PC-3 (cell line): ENCODE results near the gene AIFM2. TPM values are rescaled to one million over a fixed set of nuclear protein-coding genes. Genes with fewer than 3 reads are reported as not detected.

Experiments
- ATAC-seq: fragments of 200-7000 bp; cut with Tn5 transposase; 2 replicates; pipeline ENCODE4 v1.9.1; 2020; ENCODE audit warnings: mild to moderate bottlenecking, moderate library complexity
- BruUV-seq: library from RNA; stranded (reverse); fragments of 400-500 nt; replicated peaks from 2 replicates; lab custom pipeline; 2021; lab: Mats Ljungman, UMichigan
- CTCF ChIA-PET: fragments of 300-600 bp; sonication (Branson Sonifier 250); formaldehyde crosslinking; loops from one replicate; lab custom pipeline; 2022; ENCODE audit warnings: antibody characterized with exemption; lab: Charles Lee
- POLR2A ChIA-PET: fragments of 300-600 bp; sonication (Branson Sonifier 250); formaldehyde crosslinking; loops from one replicate; lab custom pipeline; 2022; ENCODE audit warnings: antibody characterized with exemption; ENCODE audit not compliant: unreplicated experiment; lab: Charles Lee
- DNase-seq: peaks from one replicate; pipeline ENCODE4 v3.0.0-alpha.2; 2015
- H2AFZ ChIP-seq: fragments of 300-600 bp; sonication (generic); 2 replicates; pipeline ENCODE4 v1.6.0; 2016; ENCODE audit warnings: antibody characterized with exemption, low read length
- H3F3A ChIP-seq: fragments of 300-600 bp; sonication (generic); one replicate; pipeline ENCODE4 v1.6.0; 2017; ENCODE audit warnings: antibody characterized with exemption, low read length, control low read depth, mild to moderate bottlenecking; ENCODE audit not compliant: unreplicated experiment
- H3K27ac ChIP-seq: fragments of 300-600 bp; sonication (generic); 2 replicates; pipeline ENCODE4 v1.5.1; 2016; ENCODE audit warnings: mild to moderate bottlenecking, low read length
- H3K27me3 ChIP-seq: fragments of 300-600 bp; sonication (generic); 2 replicates; pipeline ENCODE4 v1.6.1; 2016; ENCODE audit warnings: low read length, mixed read lengths
- H3K36me3 ChIP-seq: fragments of 300-600 bp; sonication (generic); 2 replicates; pipeline ENCODE4 v1.6.1; 2016; ENCODE audit warnings: low read depth, mixed run types, low read length, mixed read lengths
- H3K4me1 ChIP-seq: fragments of 300-600 bp; sonication (generic); 2 replicates; pipeline ENCODE4 v1.5.1; 2016; ENCODE audit warnings: low read length; ENCODE audit not compliant: insufficient read depth
- H3K4me2 ChIP-seq: fragments of 300-600 bp; sonication (generic); 2 replicates; pipeline ENCODE4 v1.6.0; 2016; ENCODE audit warnings: low read length
- H3K4me3 ChIP-seq: fragments of 300-600 bp; sonication (generic); 2 replicates; pipeline ENCODE4 v1.5.1; 2016; ENCODE audit warnings: mild to moderate bottlenecking, low read length, mixed read lengths
- H3K79me2 ChIP-seq: fragments of 300-600 bp; sonication (generic); 2 replicates; pipeline ENCODE4 v1.6.1; 2017; ENCODE audit warnings: low read length, mixed read lengths
- H3K9ac ChIP-seq: fragments of 300-600 bp; sonication (generic); 2 replicates; pipeline ENCODE4 v1.6.0; 2016; ENCODE audit warnings: mild to moderate bottlenecking, low read length
- H3K9me2 ChIP-seq: fragments of 300-600 bp; sonication (generic); replicated peaks from 2 replicates; pipeline ENCODE4 v1.6.1; 2016; ENCODE audit warnings: mixed run types, low read length, mixed read lengths
- H3K9me3 ChIP-seq: fragments of 300-600 bp; sonication (generic); 2 replicates; pipeline ENCODE4 v1.6.1; 2016; ENCODE audit warnings: low read length, mixed read lengths
- H4K20me1 ChIP-seq: fragments of 300-600 bp; sonication (generic); 2 replicates; pipeline ENCODE4 v1.6.1; 2016; ENCODE audit warnings: low read length, mixed read lengths
- CTCF ChIP-seq: fragments of 300-600 bp; sonication (generic); conservative IDR thresholded peaks from 2 replicates; pipeline ENCODE4 v1.5.1; 2017; ENCODE audit warnings: antibody characterized with exemption, low read depth, mild to moderate bottlenecking, low read length
- EZH2 ChIP-seq: fragments of 300-600 bp; sonication (generic); IDR thresholded peaks from one replicate; pipeline ENCODE4 v1.6.1; 2017; ENCODE audit warnings: antibody characterized with exemption, mild to moderate bottlenecking, low read length; ENCODE audit not compliant: unreplicated experiment
- EZH2phosphoT487 ChIP-seq: fragments of 300-600 bp; sonication (generic); IDR thresholded peaks from 2 replicates; pipeline ENCODE4 v1.6.1; 2018; ENCODE audit warnings: mild to moderate bottlenecking, antibody characterized with exemption, low read length, borderline replicate concordance
- intact Hi-C: fragments of 100-400 bp; cut with micrococcal nuclease; formaldehyde crosslinking; loops from 2 replicates; pipeline ENCODE4 v1.9.0; 2023
- total RNA-seq: library from RNA; depleted of rRNA; stranded (reverse); fragments of >200 nt; gene quantifications from 2 replicates; pipeline ENCODE4 v1.2.3, GENCODE V29; 2014

AIFM2 gene
- total RNA-seq, 1 experiment from 2014 or later: 29.2 TPM

GRCh38 chr10:70158113-70158512, 25.5 kb upstream of the AIFM2 start:
- Histone ChIP-seq H3K27ac (no peak overlapping the region), H2AFZ (no peak overlapping the region), H4K20me1 (peaks cover 27% of the 10 kb centered on the region), H3K27me3 (no peaks in the 10 kb centered on the region), H3K9me3 (no peaks in the 10 kb centered on the region), H3K4me1 (peaks cover 10% of the 10 kb centered on the region; the same call in 1 of the 2 replicates), H3F3A (no peaks in the 10 kb centered on the region), H3K4me3 (no peak overlapping the region), H3K9ac (no peak overlapping the region), H3K36me3 (peaks cover 87% of the 10 kb centered on the region), H3K4me2 (no peak overlapping the region), H3K79me2 (peaks cover 46% of the 10 kb centered on the region), H3K9me2 (no peaks in the 10 kb centered on the region)
- ATAC-seq (no peak), DNase-seq (no peak)
- ChIA-PET POLR2A (interaction anchor here (0.6 kb wide), 1 partner anchor 11 kb away, joined by 6 read pairs; the partner anchor contains the start of gene TYSND1), CTCF (no interaction called here)
- intact Hi-C loops: no loop called here
- TF ChIP-seq EZH2phosphoT487: no peak
- TF ChIP-seq EZH2: no peak
- no peak for TF ChIP-seq CTCF
- BruUV-seq: no TSS peak

GRCh38 chr10:70155255-70155838, 22.7 kb upstream of the AIFM2 start:
- Histone ChIP-seq H3K4me1 (no peaks in the 10 kb centered on the region), H4K20me1 (peaks cover 5% of the 10 kb centered on the region; the same call in 1 of the 2 replicates), H3K9ac (no peak overlapping the region), H2AFZ (no peak overlapping the region), H3K4me2 (no peak overlapping the region), H3K27ac (no peak overlapping the region), H3K27me3 (no peaks in the 10 kb centered on the region), H3F3A (no peaks in the 10 kb centered on the region), H3K4me3 (no peak overlapping the region), H3K9me2 (no peaks in the 10 kb centered on the region), H3K9me3 (no peaks in the 10 kb centered on the region), H3K79me2 (peaks cover 31% of the 10 kb centered on the region), H3K36me3 (peaks cover 95% of the 10 kb centered on the region)
- ATAC-seq (no peak), DNase-seq (no peak)
- BruUV-seq: no TSS peak
- CTCF ChIA-PET: interaction anchor here (0.6 to 0.8 kb wide), 3 partner anchors 9 to 112 kb away, joined by 3 to 5 read pairs (median 4); partner anchors contain the start of gene TYSND1
- intact Hi-C loops: no loop called here
- POLR2A ChIA-PET: no interaction called here
- TF ChIP-seq EZH2phosphoT487: no peak
- no peak for TF ChIP-seq EZH2
- no peak for TF ChIP-seq CTCF

- TF ChIP-seq EZH2: no peak
- TF ChIP-seq CTCF: no peak
- no peak for TF ChIP-seq EZH2phosphoT487
- Histone ChIP-seq H3K9me3 (no peaks in the 10 kb centered on the region), H3K36me3 (peaks cover 49% of the 10 kb centered on the region), H3F3A (peaks cover 9% of the 10 kb centered on the region), H3K4me2 (no peak overlapping the region), H2AFZ (no peak overlapping the region), H3K9ac (no peak overlapping the region), H3K27me3 (no peaks in the 10 kb centered on the region), H3K27ac (no peak overlapping the region), H3K4me3 (no peak overlapping the region), H3K4me1 (peaks cover 21% of the 10 kb centered on the region), H3K9me2 (no peaks in the 10 kb centered on the region), H3K79me2 (peaks cover 49% of the 10 kb centered on the region), H4K20me1 (no peaks in the 10 kb centered on the region; the same call in 1 of the 2 replicates)
- no peak for DNase-seq
- intact Hi-C loops: no loop called here
- no TSS peak for BruUV-seq
- no peak for ATAC-seq
- CTCF ChIA-PET: no interaction called here
- POLR2A ChIA-PET: no interaction called here
Measured at GRCh38 chr10:70148516-70148915, 15.9 kb upstream of the AIFM2 start.
